Measurements from ENCODE around the gene PIWIL4. TPM values are rescaled to one million over a fixed set of nuclear protein-coding genes. Genes with fewer than 3 reads are reported as not detected.

PIWIL4 gene
- polyA plus RNA-seq, 1 donor from 2014 or later, result 1.3 TPM

GRCh38 chr11:94532211-94532610 is 35.0 kb upstream of the PIWIL4 start:
- Histone ChIP-seq H3K36me3 (ENCODE audit: insufficient read depth, low read length) (no peaks in the 10 kb centered on the region), H3K9ac (ENCODE audit: low read length) (no peak overlapping the region), H3F3A (ENCODE audit: insufficient read depth, low read length, poor library complexity, severe bottlenecking) (no peaks in the 10 kb centered on the region), H3K9me3 (ENCODE audit: low read length) (no peaks in the 10 kb centered on the region), H3K27me3 (ENCODE audit: insufficient read depth, low read depth, low read length) (no peaks in the 10 kb centered on the region), H3K9me2 (ENCODE audit: insufficient read depth, low read length) (no peaks in the 10 kb centered on the region), H2AFZ (ENCODE audit: low read depth, low read length) (no peak overlapping the region), H3K4me3 (ENCODE audit: low read length) (no peak overlapping the region), H4K20me1 (ENCODE audit: insufficient read depth) (no peaks in the 10 kb centered on the region), H3K79me2 (replicated peaks; ENCODE audit: insufficient read depth, low read length) (no peaks in the 10 kb centered on the region), H3K4me2 (ENCODE audit: low read length) (no peak overlapping the region), H3K27ac (ENCODE audit: low read length) (no peak overlapping the region)
- TF ChIP-seq, protein P1, sequence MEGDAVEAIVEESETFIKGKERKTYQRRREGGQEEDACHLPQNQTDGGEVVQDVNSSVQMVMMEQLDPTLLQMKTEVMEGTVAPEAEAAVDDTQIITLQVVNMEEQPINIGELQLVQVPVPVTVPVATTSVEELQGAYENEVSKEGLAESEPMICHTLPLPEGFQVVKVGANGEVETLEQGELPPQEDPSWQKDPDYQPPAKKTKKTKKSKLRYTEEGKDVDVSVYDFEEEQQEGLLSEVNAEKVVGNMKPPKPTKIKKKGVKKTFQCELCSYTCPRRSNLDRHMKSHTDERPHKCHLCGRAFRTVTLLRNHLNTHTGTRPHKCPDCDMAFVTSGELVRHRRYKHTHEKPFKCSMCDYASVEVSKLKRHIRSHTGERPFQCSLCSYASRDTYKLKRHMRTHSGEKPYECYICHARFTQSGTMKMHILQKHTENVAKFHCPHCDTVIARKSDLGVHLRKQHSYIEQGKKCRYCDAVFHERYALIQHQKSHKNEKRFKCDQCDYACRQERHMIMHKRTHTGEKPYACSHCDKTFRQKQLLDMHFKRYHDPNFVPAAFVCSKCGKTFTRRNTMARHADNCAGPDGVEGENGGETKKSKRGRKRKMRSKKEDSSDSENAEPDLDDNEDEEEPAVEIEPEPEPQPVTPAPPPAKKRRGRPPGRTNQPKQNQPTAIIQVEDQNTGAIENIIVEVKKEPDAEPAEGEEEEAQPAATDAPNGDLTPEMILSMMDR (IDR thresholded peaks at IDR 0.05; ENCODE audit: poor library complexity, severe bottlenecking), result no peak
- no peak for TF ChIP-seq RAD21 (conservative IDR thresholded peaks at IDR 0.05)
- no peak for TF ChIP-seq POLR2AphosphoS5 (IDR thresholded peaks at IDR 0.05)
- no peak for TF ChIP-seq EP300 (conservative IDR thresholded peaks at IDR 0.05; ENCODE audit: poor library complexity, severe bottlenecking)
- no peak for TF ChIP-seq EZH2 (IDR thresholded peaks at IDR 0.05; ENCODE audit: borderline replicate concordance, insufficient read depth, low read length, poor library complexity, severe bottlenecking)
- TF ChIP-seq MXI1 (conservative IDR thresholded peaks at IDR 0.05; ENCODE audit: poor library complexity, severe bottlenecking), result no peak
- no peak for TF ChIP-seq SMC3 (conservative IDR thresholded peaks at IDR 0.05; ENCODE audit: poor library complexity)
- TF ChIP-seq TAF1 (IDR thresholded peaks at IDR 0.05; ENCODE audit: low read depth), result no peak
- TF ChIP-seq REST (IDR thresholded peaks at IDR 0.05; ENCODE audit: borderline replicate concordance), result no peak

GRCh38 chr11:94533206-94533605 is 34.0 kb upstream of the PIWIL4 start:
- no peaks in the 10 kb centered on the region for H3K9me2 ChIP-seq (ENCODE audit: insufficient read depth, low read length)
- H3K9me3 ChIP-seq (ENCODE audit: low read length), result no peaks in the 10 kb centered on the region
- no peaks in the 10 kb centered on the region for H3K79me2 ChIP-seq (replicated peaks; ENCODE audit: insufficient read depth, low read length)
- no peak for TF ChIP-seq SMC3 (conservative IDR thresholded peaks at IDR 0.05; ENCODE audit: poor library complexity)
- TF ChIP-seq MXI1 (conservative IDR thresholded peaks at IDR 0.05; ENCODE audit: poor library complexity, severe bottlenecking), result no peak
- no peak for TF ChIP-seq REST (IDR thresholded peaks at IDR 0.05; ENCODE audit: borderline replicate concordance)
- TF ChIP-seq, protein P1 (IDR thresholded peaks at IDR 0.05; ENCODE audit: poor library complexity, severe bottlenecking), result no peak
- TF ChIP-seq POLR2AphosphoS5 (IDR thresholded peaks at IDR 0.05), result no peak
- no peak for TF ChIP-seq EZH2 (IDR thresholded peaks at IDR 0.05; ENCODE audit: borderline replicate concordance, insufficient read depth, low read length, poor library complexity, severe bottlenecking)
- no peak for TF ChIP-seq EP300 (conservative IDR thresholded peaks at IDR 0.05; ENCODE audit: poor library complexity, severe bottlenecking)
- TF ChIP-seq RAD21 (conservative IDR thresholded peaks at IDR 0.05), result no peak
- no peak for TF ChIP-seq TAF1 (IDR thresholded peaks at IDR 0.05; ENCODE audit: low read depth)
- H3K4me2 ChIP-seq (ENCODE audit: low read length), result no peak overlapping the region
- no peaks in the 10 kb centered on the region for H4K20me1 ChIP-seq (ENCODE audit: insufficient read depth)
- no peak overlapping the region for H3K9ac ChIP-seq (ENCODE audit: low read length)
- H2AFZ ChIP-seq (ENCODE audit: low read depth, low read length), result no peak overlapping the region
- H3K27ac ChIP-seq (ENCODE audit: low read length), result no peak overlapping the region
- H3K4me3 ChIP-seq (ENCODE audit: low read length), result no peak overlapping the region
- no peaks in the 10 kb centered on the region for H3F3A ChIP-seq (ENCODE audit: insufficient read depth, low read length, poor library complexity, severe bottlenecking)
- H3K36me3 ChIP-seq (ENCODE audit: insufficient read depth, low read length), result no peaks in the 10 kb centered on the region
- H3K27me3 ChIP-seq (ENCODE audit: insufficient read depth, low read depth, low read length), result no peaks in the 10 kb centered on the region
